ENCODE measurements around the gene NSL1.

GRCh38 chr1:212780759-212781158 lies 10.8 kb downstream of the NSL1 start:
- TF ChIP-seq CTCF (IDR thresholded peaks at IDR 0.05) (no peak), POLR2AphosphoS5 (IDR thresholded peaks at IDR 0.05; ENCODE audit: insufficient read depth in 1 of 2, low read depth in 1 of 2) (no peak), POLR2A (IDR thresholded peaks at IDR 0.05) (no peak)
